PC-3 (cell line): ENCODE measurements around the gene ROBO2. TPM values are rescaled to one million over a fixed set of nuclear protein-coding genes. Genes with fewer than 3 reads are reported as not detected.
A peak's percentile ranks its signal among the peaks of the same experiment; 100 is the strongest.

Source experiments
- ATAC-seq: fragments of 200-7000 bp; cut with Tn5 transposase; 2 replicates; pipeline ENCODE4 v1.9.1; 2020; ENCODE audit warnings: mild to moderate bottlenecking, moderate library complexity
- BruUV-seq: library from RNA; stranded (reverse); fragments of 400-500 nt; replicated peaks from 2 replicates; lab custom pipeline; 2021; lab: Mats Ljungman, UMichigan
- CTCF ChIA-PET: fragments of 300-600 bp; sonication (Branson Sonifier 250); formaldehyde crosslinking; loops from one replicate; lab custom pipeline; 2022; ENCODE audit warnings: antibody characterized with exemption; lab: Charles Lee
- POLR2A ChIA-PET: fragments of 300-600 bp; sonication (Branson Sonifier 250); formaldehyde crosslinking; loops from one replicate; lab custom pipeline; 2022; ENCODE audit warnings: antibody characterized with exemption; ENCODE audit not compliant: unreplicated experiment; lab: Charles Lee
- DNase-seq: peaks from one replicate; pipeline ENCODE4 v3.0.0-alpha.2; 2015
- H2AFZ ChIP-seq: fragments of 300-600 bp; sonication (generic); 2 replicates; pipeline ENCODE4 v1.6.0; 2016; ENCODE audit warnings: antibody characterized with exemption, low read length
- H3F3A ChIP-seq: fragments of 300-600 bp; sonication (generic); one replicate; pipeline ENCODE4 v1.6.0; 2017; ENCODE audit warnings: antibody characterized with exemption, low read length, control low read depth, mild to moderate bottlenecking; ENCODE audit not compliant: unreplicated experiment
- H3K27ac ChIP-seq: fragments of 300-600 bp; sonication (generic); 2 replicates; pipeline ENCODE4 v1.5.1; 2016; ENCODE audit warnings: mild to moderate bottlenecking, low read length
- H3K27me3 ChIP-seq: fragments of 300-600 bp; sonication (generic); 2 replicates; pipeline ENCODE4 v1.6.1; 2016; ENCODE audit warnings: low read length, mixed read lengths
- H3K36me3 ChIP-seq: fragments of 300-600 bp; sonication (generic); 2 replicates; pipeline ENCODE4 v1.6.1; 2016; ENCODE audit warnings: low read depth, mixed run types, low read length, mixed read lengths
- H3K4me1 ChIP-seq: fragments of 300-600 bp; sonication (generic); 2 replicates; pipeline ENCODE4 v1.5.1; 2016; ENCODE audit warnings: low read length; ENCODE audit not compliant: insufficient read depth
- H3K4me2 ChIP-seq: fragments of 300-600 bp; sonication (generic); 2 replicates; pipeline ENCODE4 v1.6.0; 2016; ENCODE audit warnings: low read length
- H3K4me3 ChIP-seq: fragments of 300-600 bp; sonication (generic); 2 replicates; pipeline ENCODE4 v1.5.1; 2016; ENCODE audit warnings: mild to moderate bottlenecking, low read length, mixed read lengths
- H3K79me2 ChIP-seq: fragments of 300-600 bp; sonication (generic); 2 replicates; pipeline ENCODE4 v1.6.1; 2017; ENCODE audit warnings: low read length, mixed read lengths
- H3K9ac ChIP-seq: fragments of 300-600 bp; sonication (generic); 2 replicates; pipeline ENCODE4 v1.6.0; 2016; ENCODE audit warnings: mild to moderate bottlenecking, low read length
- H3K9me2 ChIP-seq: fragments of 300-600 bp; sonication (generic); replicated peaks from 2 replicates; pipeline ENCODE4 v1.6.1; 2016; ENCODE audit warnings: mixed run types, low read length, mixed read lengths
- H3K9me3 ChIP-seq: fragments of 300-600 bp; sonication (generic); 2 replicates; pipeline ENCODE4 v1.6.1; 2016; ENCODE audit warnings: low read length, mixed read lengths
- H4K20me1 ChIP-seq: fragments of 300-600 bp; sonication (generic); 2 replicates; pipeline ENCODE4 v1.6.1; 2016; ENCODE audit warnings: low read length, mixed read lengths
- EZH2 ChIP-seq: fragments of 300-600 bp; sonication (generic); IDR thresholded peaks from one replicate; pipeline ENCODE4 v1.6.1; 2017; ENCODE audit warnings: antibody characterized with exemption, mild to moderate bottlenecking, low read length; ENCODE audit not compliant: unreplicated experiment
- EZH2phosphoT487 ChIP-seq: fragments of 300-600 bp; sonication (generic); IDR thresholded peaks from 2 replicates; pipeline ENCODE4 v1.6.1; 2018; ENCODE audit warnings: mild to moderate bottlenecking, antibody characterized with exemption, low read length, borderline replicate concordance
- intact Hi-C: fragments of 100-400 bp; cut with micrococcal nuclease; formaldehyde crosslinking; loops from 2 replicates; pipeline ENCODE4 v1.9.0; 2023
- total RNA-seq: library from RNA; depleted of rRNA; stranded (reverse); fragments of >200 nt; gene quantifications from 2 replicates; pipeline ENCODE4 v1.2.3, GENCODE V29; 2014
- TF ChIP-seq, protein P1 (sequence below): fragments of 300-600 bp; sonication (generic); conservative IDR thresholded peaks from 2 replicates; pipeline ENCODE4 v1.5.1; 2017; ENCODE audit warnings: antibody characterized with exemption, low read depth, mild to moderate bottlenecking, low read length

Gene ROBO2
- total RNA-seq, 1 experiment from 2014 or later = not detected

DNA sequence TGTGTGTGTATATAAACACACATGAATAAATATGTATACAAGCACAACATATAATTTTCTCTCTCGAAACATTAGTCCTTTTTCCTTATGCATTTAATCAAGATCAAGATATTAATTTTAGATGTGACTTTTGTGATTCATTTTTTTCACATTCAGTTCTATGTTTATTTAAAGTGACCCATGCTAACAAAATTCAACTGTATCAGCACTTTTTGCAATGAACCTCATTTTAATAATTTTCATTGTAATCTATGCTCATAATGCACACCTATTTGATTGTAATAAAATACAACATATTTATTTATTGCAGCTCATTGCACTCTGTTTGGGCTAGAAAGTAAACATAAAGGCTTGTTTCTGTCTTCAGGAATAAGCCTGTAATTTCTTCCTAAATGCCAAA lies 586.3 kb downstream of the ROBO2 start:
- DNase-seq (no peak), ATAC-seq (no peak)
- ChIA-PET CTCF (no interaction called here), POLR2A (no interaction called here)
- Histone ChIP-seq H3K4me2 (no peak overlapping the region), H3K79me2 (no peaks in the 10 kb centered on the region), H3K9me2 (no peaks in the 10 kb centered on the region), H3K9me3 (no peaks in the 10 kb centered on the region), H3K9ac (no peak overlapping the region), H2AFZ (no peak overlapping the region), H4K20me1 (no peaks in the 10 kb centered on the region), H3K27me3 (no peaks in the 10 kb centered on the region), H3K4me1 (no peaks in the 10 kb centered on the region), H3K4me3 (no peak overlapping the region), H3F3A (no peaks in the 10 kb centered on the region), H3K27ac (no peak overlapping the region), H3K36me3 (no peaks in the 10 kb centered on the region)
- TF ChIP-seq EZH2phosphoT487 (no peak), EZH2 (no peak)
- TF ChIP-seq, protein P1, sequence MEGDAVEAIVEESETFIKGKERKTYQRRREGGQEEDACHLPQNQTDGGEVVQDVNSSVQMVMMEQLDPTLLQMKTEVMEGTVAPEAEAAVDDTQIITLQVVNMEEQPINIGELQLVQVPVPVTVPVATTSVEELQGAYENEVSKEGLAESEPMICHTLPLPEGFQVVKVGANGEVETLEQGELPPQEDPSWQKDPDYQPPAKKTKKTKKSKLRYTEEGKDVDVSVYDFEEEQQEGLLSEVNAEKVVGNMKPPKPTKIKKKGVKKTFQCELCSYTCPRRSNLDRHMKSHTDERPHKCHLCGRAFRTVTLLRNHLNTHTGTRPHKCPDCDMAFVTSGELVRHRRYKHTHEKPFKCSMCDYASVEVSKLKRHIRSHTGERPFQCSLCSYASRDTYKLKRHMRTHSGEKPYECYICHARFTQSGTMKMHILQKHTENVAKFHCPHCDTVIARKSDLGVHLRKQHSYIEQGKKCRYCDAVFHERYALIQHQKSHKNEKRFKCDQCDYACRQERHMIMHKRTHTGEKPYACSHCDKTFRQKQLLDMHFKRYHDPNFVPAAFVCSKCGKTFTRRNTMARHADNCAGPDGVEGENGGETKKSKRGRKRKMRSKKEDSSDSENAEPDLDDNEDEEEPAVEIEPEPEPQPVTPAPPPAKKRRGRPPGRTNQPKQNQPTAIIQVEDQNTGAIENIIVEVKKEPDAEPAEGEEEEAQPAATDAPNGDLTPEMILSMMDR = no peak
- intact Hi-C loops = no loop called here
- no TSS peak for BruUV-seq

DNA sequence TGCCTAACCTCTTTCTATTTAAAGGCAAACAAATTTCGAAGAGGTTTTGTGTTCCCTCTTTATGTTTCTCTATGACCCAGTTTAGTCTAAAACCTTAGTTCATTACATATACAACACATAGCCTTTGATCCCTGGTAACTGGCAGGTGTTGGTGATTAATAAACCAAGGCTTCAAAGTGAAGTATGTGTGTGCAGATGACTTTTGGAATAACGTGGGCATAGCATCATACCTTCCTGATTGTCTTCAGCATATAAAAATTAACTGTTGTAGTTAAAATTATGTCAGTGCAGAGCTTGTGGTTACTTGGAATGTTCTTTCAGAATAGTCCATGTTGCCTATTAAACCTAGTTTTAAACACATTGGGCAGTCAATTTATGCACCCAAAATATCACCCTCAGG lies 608.3 kb downstream of the ROBO2 start:
- BruUV-seq = no TSS peak
- H3K36me3 ChIP-seq = no peaks in the 10 kb centered on the region
- H3K27ac ChIP-seq = no peak overlapping the region
- ATAC-seq (peak; percentile 60), DNase-seq (no peak)
- H3K4me1 ChIP-seq = peaks cover 13% of the 10 kb centered on the region
- intact Hi-C loops = no loop called here
- no peaks in the 10 kb centered on the region for H3K9me3 ChIP-seq
- H3K4me3 ChIP-seq = no peak overlapping the region
- H4K20me1 ChIP-seq = no peaks in the 10 kb centered on the region
- POLR2A ChIA-PET = interaction anchor here (0.6 to 0.7 kb wide), 2 partner anchors 41 to 171 kb away, joined by 3 read pairs; no protein-coding TSS in a partner anchor
- no peaks in the 10 kb centered on the region for H3K79me2 ChIP-seq
- CTCF ChIA-PET = no interaction called here
- peak overlapping the region; percentile 9 for H3K4me2 ChIP-seq
- H3K9ac ChIP-seq = no peak overlapping the region
- H3K9me2 ChIP-seq = no peaks in the 10 kb centered on the region
- H3K27me3 ChIP-seq = no peaks in the 10 kb centered on the region
- H2AFZ ChIP-seq = no peak overlapping the region
- H3F3A ChIP-seq = no peaks in the 10 kb centered on the region
- TF ChIP-seq EZH2 = no peak
- TF ChIP-seq, protein P1 = no peak
- no peak for TF ChIP-seq EZH2phosphoT487

- Histone ChIP-seq H3K4me2 (peak overlapping the region; percentile 9), H3K79me2 (no peaks in the 10 kb centered on the region), H3K9me2 (no peaks in the 10 kb centered on the region), H3K27me3 (no peaks in the 10 kb centered on the region), H3K9ac (no peak overlapping the region), H3K4me1 (peaks cover 13% of the 10 kb centered on the region), H4K20me1 (no peaks in the 10 kb centered on the region), H2AFZ (0 out of 2 replicates have a peak overlapping the region, but pooled peaks have one; percentile 27), H3K9me3 (no peaks in the 10 kb centered on the region), H3K4me3 (no peak overlapping the region), H3K27ac (no peak overlapping the region), H3K36me3 (no peaks in the 10 kb centered on the region), H3F3A (no peaks in the 10 kb centered on the region)
- ATAC-seq (peak; percentile 84), DNase-seq (peak; percentile 49)
- BruUV-seq = no TSS peak
- intact Hi-C loops = no loop called here
- TF ChIP-seq EZH2 (no peak), EZH2phosphoT487 (no peak)
- TF ChIP-seq, protein P1 = no peak
- CTCF ChIA-PET = no interaction called here
- POLR2A ChIA-PET = interaction anchor here (0.6 to 0.7 kb wide), 2 partner anchors 42 to 170 kb away, joined by 3 read pairs; no protein-coding TSS in a partner anchor
Measured at GRCh38 chr3:77648664-77649063, 608.8 kb downstream of the ROBO2 start.
